Measurements from ENCODE around the gene CCDC127.

DNA sequence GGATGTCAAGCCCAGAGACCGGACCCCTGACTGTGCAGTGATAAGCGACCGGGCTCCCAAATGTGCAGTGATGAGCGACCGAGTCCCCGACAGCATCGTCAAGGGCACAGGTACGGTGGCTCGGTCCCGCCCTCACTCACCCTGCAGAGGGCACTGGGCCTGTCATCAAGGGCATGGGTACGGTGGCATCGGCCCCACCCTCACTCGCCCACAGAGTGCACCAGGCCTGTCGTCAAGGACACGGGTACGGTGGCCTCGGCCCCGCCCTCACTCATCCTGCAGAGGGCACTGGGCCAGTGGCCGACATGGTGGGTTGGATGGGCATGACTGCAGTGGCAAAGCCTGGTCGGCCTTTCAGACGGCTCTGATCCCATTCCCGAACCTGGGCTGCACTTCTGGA is 36.4 kb downstream of the CCDC127 start:
- TF ChIP-seq TOX (CRISPR knock-in tag; IDR thresholded peaks at IDR 0.05; ENCODE audit: borderline replicate concordance) (no peak), ESRRG (CRISPR knock-in tag; IDR thresholded peaks at IDR 0.05) (no peak)
- TF ChIP-seq, protein P1, sequence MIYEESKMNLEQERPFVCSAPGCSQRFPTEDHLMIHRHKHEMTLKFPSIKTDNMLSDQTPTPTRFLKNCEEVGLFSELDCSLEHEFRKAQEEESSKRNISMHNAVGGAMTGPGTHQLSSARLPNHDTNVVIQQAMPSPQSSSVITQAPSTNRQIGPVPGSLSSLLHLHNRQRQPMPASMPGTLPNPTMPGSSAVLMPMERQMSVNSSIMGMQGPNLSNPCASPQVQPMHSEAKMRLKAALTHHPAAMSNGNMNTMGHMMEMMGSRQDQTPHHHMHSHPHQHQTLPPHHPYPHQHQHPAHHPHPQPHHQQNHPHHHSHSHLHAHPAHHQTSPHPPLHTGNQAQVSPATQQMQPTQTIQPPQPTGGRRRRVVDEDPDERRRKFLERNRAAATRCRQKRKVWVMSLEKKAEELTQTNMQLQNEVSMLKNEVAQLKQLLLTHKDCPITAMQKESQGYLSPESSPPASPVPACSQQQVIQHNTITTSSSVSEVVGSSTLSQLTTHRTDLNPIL (CRISPR knock-in tag; IDR thresholded peaks at IDR 0.05; ENCODE audit: low read depth), result no peak
